HepG2 (cell line): Measurements from ENCODE around the gene PYGL. TPM values are rescaled to one million over a fixed set of nuclear protein-coding genes. Genes with fewer than 3 reads are reported as not detected.
A peak's percentile ranks its signal among the peaks of the same experiment; 100 is the strongest.

Experiments used
- CCDC6 ChIP-seq: sonication (generic); formaldehyde crosslinking; IDR thresholded peaks from 2 replicates; pipeline ENCODE4 v1.8.1; 2022; ENCODE audit warnings: mild to moderate bottlenecking, missing genetic modification reagents, moderate library complexity
- HIVEP1 ChIP-seq: sonication (generic); formaldehyde crosslinking; IDR thresholded peaks from 2 replicates; pipeline ENCODE4 v1.4.0; 2020; ENCODE audit warnings: mild to moderate bottlenecking, missing genetic modification reagents
- KDM4B ChIP-seq: sonication (generic); formaldehyde crosslinking; IDR thresholded peaks from 2 replicates; pipeline ENCODE4 v1.4.0; 2020; ENCODE audit warnings: missing genetic modification reagents
- MTA1 ChIP-seq: sonication (generic); formaldehyde crosslinking; IDR thresholded peaks from 2 replicates; pipeline ENCODE4 v1.4.0; 2020; ENCODE audit warnings: missing genetic modification reagents, mild to moderate bottlenecking, borderline replicate concordance
- RCOR2 ChIP-seq: IDR thresholded peaks from 2 replicates; pipeline ENCODE4 v1.6.1; 2016; ENCODE audit warnings: missing biosample characterization, missing genetic modification reagents
- RFXAP ChIP-seq: sonication (generic); formaldehyde crosslinking; IDR thresholded peaks from 2 replicates; pipeline ENCODE4 v1.4.0; 2020; ENCODE audit warnings: missing genetic modification reagents, borderline replicate concordance
- TEAD3 ChIP-seq: optimal IDR thresholded peaks from 2 replicates; pipeline ENCODE3; 2016; ENCODE audit warnings: borderline replicate concordance
- ZFP1 ChIP-seq: IDR thresholded peaks from 2 replicates; pipeline ENCODE4 v1.6.1; 2016
- ZFX ChIP-seq: sonication (generic); formaldehyde crosslinking; IDR thresholded peaks from 2 replicates; pipeline ENCODE4 v1.4.0; 2020; ENCODE audit warnings: mild to moderate bottlenecking, low read depth, missing genetic modification reagents, moderate library complexity
- ZNF558 ChIP-seq: sonication (generic); formaldehyde crosslinking; IDR thresholded peaks from 2 replicates; pipeline ENCODE4 v1.9.0; 2022; ENCODE audit warnings: mild to moderate bottlenecking, missing genetic modification reagents, borderline replicate concordance
- ZNF562 ChIP-seq: sonication (generic); formaldehyde crosslinking; IDR thresholded peaks from 2 replicates; pipeline ENCODE4 v1.8.0; 2022; ENCODE audit warnings: missing genetic modification reagents, borderline replicate concordance
- ZNF619 ChIP-seq: sonication (generic); formaldehyde crosslinking; IDR thresholded peaks from 2 replicates; pipeline ENCODE4 v1.4.0; 2020; ENCODE audit warnings: mild to moderate bottlenecking, missing genetic modification reagents
- ZNF703 ChIP-seq: sonication (generic); formaldehyde crosslinking; IDR thresholded peaks from 2 replicates; pipeline ENCODE4 v1.5.1; 2020; ENCODE audit warnings: missing genetic modification reagents, mild to moderate bottlenecking, moderate library complexity, borderline replicate concordance
- polyA plus RNA-seq, 8 experiments: library from polyadenylated mRNA; depleted of rRNA in 3 of 8; stranded (reverse) in 7 of 8; unstranded in 1 of 8; fragments of >200 nt; fragmentation: Illumina TruSeq in 4 of 8; extraction: Trizol in 4 of 8; gene quantifications; 2 replicates each; pipeline versions ENCODE4 v1.2.1 to v1.2.3, GENCODE V29; 2011 to 2016; ENCODE audit warnings: low read depth in 4 of 8, missing spikeins in 1 of 8, mixed read lengths in 1 of 8; ENCODE audit not compliant: insufficient read depth in 1 of 8
- total RNA-seq, 5 experiments: library from RNA; depleted of rRNA; stranded (reverse); fragments of >200 nt; fragmentation: Illumina TruSeq; extraction: Trizol; gene quantifications; 2 replicates each; pipeline ENCODE4 v1.2.3, GENCODE V29; 2016; ENCODE audit warnings: low read depth in 1 of 5
- TF ChIP-seq, protein P1 (sequence below): sonication (generic); formaldehyde crosslinking; IDR thresholded peaks from 2 replicates; pipeline ENCODE4 v1.4.0; 2020; ENCODE audit warnings: mild to moderate bottlenecking, missing genetic modification reagents
- TF ChIP-seq, protein P2 (sequence below): IDR thresholded peaks from 2 replicates; pipeline ENCODE4 v1.6.1; 2018; ENCODE audit warnings: missing genetic modification reagents, mild to moderate bottlenecking, missing compliant biosample characterization
- TF ChIP-seq, protein P3 (sequence below): sonication (generic); formaldehyde crosslinking; IDR thresholded peaks from 2 replicates; pipeline ENCODE4 v1.4.0; 2020; ENCODE audit warnings: mild to moderate bottlenecking, missing genetic modification reagents
- TF ChIP-seq, protein P4 (sequence below): sonication (generic); formaldehyde crosslinking; IDR thresholded peaks from 2 replicates; pipeline ENCODE4 v1.8.0; 2023; ENCODE audit warnings: mild to moderate bottlenecking, missing genetic modification reagents
- TF ChIP-seq, protein P5 (sequence below): sonication (generic); formaldehyde crosslinking; IDR thresholded peaks from 2 replicates; pipeline ENCODE4 v1.5.0; 2020; ENCODE audit warnings: mild to moderate bottlenecking, missing genetic modification reagents, moderate library complexity

Gene PYGL
- total and polyA plus RNA-seq, 2 of the 13 experiments (the other 11 are each of a cell fraction or from before 2014, with no cell fraction given), result 98.4 to 110 TPM

DNA sequence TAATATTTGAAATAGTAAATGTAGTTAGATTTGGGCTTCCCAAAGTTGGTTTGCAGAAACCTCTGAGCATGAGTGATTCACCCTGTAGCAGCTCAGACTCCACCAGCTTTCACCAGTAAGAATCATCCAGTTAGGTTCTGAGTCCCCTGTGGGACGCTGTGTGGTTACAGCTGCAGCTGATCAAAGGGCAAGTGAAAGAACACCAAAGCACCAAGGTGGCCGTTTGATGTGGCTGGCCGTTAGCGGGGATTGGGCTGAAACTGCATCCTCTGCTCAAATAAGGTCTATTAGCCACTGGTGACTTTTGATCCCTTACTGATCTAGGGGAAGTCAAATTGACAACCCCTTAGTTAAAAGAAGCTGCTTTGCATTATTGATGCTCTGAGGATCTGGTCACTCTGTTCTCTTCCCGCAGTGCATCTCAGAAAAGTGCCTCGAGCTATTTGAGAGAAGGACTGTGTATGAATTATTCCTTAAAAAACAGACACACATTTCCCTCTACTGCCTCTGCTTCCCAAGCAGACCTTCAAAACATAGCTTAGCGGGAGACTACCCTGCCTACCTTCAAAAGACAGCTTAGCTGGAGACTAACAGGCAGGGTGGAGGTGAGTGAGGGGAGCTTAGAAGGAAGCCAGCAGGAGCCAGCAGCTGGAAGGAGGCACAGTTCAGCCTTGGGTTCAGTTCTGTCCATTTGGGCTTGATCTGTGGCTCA, 68.8 kb downstream of the PYGL start (continued):
- TF ChIP-seq, protein P1, sequence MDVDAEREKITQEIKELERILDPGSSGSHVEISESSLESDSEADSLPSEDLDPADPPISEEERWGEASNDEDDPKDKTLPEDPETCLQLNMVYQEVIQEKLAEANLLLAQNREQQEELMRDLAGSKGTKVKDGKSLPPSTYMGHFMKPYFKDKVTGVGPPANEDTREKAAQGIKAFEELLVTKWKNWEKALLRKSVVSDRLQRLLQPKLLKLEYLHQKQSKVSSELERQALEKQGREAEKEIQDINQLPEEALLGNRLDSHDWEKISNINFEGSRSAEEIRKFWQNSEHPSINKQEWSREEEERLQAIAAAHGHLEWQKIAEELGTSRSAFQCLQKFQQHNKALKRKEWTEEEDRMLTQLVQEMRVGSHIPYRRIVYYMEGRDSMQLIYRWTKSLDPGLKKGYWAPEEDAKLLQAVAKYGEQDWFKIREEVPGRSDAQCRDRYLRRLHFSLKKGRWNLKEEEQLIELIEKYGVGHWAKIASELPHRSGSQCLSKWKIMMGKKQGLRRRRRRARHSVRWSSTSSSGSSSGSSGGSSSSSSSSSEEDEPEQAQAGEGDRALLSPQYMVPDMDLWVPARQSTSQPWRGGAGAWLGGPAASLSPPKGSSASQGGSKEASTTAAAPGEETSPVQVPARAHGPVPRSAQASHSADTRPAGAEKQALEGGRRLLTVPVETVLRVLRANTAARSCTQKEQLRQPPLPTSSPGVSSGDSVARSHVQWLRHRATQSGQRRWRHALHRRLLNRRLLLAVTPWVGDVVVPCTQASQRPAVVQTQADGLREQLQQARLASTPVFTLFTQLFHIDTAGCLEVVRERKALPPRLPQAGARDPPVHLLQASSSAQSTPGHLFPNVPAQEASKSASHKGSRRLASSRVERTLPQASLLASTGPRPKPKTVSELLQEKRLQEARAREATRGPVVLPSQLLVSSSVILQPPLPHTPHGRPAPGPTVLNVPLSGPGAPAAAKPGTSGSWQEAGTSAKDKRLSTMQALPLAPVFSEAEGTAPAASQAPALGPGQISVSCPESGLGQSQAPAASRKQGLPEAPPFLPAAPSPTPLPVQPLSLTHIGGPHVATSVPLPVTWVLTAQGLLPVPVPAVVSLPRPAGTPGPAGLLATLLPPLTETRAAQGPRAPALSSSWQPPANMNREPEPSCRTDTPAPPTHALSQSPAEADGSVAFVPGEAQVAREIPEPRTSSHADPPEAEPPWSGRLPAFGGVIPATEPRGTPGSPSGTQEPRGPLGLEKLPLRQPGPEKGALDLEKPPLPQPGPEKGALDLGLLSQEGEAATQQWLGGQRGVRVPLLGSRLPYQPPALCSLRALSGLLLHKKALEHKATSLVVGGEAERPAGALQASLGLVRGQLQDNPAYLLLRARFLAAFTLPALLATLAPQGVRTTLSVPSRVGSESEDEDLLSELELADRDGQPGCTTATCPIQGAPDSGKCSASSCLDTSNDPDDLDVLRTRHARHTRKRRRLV (CRISPR knock-in tag), result no peak
- TF ChIP-seq, protein P2, sequence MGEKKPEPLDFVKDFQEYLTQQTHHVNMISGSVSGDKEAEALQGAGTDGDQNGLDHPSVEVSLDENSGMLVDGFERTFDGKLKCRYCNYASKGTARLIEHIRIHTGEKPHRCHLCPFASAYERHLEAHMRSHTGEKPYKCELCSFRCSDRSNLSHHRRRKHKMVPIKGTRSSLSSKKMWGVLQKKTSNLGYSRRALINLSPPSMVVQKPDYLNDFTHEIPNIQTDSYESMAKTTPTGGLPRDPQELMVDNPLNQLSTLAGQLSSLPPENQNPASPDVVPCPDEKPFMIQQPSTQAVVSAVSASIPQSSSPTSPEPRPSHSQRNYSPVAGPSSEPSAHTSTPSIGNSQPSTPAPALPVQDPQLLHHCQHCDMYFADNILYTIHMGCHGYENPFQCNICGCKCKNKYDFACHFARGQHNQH (CRISPR knock-in tag), result peak; percentile 51; the same call in 1 of the 2 replicates
- TF ChIP-seq KDM4B (CRISPR knock-in tag) (peak; percentile 76; the same call in 1 of the 2 replicates), ZNF558 (CRISPR knock-in tag) (no peak), ZNF562 (CRISPR knock-in tag) (no peak), ZNF703 (CRISPR knock-in tag) (no peak), RCOR2 (CRISPR knock-in tag) (peak; percentile 83), ZFX (CRISPR knock-in tag) (no peak), CCDC6 (CRISPR knock-in tag) (0 out of 2 replicates have a peak, but pooled peaks have one; percentile 19), HIVEP1 (CRISPR knock-in tag) (no peak), MTA1 (0 out of 2 replicates have a peak, but pooled peaks have one; percentile 35), TEAD3 (CRISPR knock-in tag) (peak; percentile 13), ZNF619 (0 out of 2 replicates have a peak, but pooled peaks have one; percentile 12), ZFP1 (no peak), RFXAP (CRISPR knock-in tag) (no peak)
- TF ChIP-seq, protein P3, sequence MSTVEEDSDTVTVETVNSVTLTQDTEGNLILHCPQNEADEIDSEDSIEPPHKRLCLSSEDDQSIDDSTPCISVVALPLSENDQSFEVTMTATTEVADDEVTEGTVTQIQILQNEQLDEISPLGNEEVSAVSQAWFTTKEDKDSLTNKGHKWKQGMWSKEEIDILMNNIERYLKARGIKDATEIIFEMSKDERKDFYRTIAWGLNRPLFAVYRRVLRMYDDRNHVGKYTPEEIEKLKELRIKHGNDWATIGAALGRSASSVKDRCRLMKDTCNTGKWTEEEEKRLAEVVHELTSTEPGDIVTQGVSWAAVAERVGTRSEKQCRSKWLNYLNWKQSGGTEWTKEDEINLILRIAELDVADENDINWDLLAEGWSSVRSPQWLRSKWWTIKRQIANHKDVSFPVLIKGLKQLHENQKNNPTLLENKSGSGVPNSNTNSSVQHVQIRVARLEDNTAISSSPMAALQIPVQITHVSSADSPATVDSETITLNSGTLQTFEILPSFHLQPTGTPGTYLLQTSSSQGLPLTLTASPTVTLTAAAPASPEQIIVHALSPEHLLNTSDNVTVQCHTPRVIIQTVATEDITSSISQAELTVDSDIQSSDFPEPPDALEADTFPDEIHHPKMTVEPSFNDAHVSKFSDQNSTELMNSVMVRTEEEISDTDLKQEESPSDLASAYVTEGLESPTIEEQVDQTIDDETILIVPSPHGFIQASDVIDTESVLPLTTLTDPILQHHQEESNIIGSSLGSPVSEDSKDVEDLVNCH, result no peak
- TF ChIP-seq, protein P4, sequence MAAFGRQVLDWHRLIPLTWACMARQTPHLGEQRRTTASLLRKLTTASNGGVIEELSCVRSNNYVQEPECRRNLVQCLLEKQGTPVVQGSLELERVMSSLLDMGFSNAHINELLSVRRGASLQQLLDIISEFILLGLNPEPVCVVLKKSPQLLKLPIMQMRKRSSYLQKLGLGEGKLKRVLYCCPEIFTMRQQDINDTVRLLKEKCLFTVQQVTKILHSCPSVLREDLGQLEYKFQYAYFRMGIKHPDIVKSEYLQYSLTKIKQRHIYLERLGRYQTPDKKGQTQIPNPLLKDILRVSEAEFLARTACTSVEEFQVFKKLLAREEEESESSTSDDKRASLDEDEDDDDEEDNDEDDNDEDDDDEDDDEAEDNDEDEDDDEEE, result no peak
- TF ChIP-seq, protein P5, sequence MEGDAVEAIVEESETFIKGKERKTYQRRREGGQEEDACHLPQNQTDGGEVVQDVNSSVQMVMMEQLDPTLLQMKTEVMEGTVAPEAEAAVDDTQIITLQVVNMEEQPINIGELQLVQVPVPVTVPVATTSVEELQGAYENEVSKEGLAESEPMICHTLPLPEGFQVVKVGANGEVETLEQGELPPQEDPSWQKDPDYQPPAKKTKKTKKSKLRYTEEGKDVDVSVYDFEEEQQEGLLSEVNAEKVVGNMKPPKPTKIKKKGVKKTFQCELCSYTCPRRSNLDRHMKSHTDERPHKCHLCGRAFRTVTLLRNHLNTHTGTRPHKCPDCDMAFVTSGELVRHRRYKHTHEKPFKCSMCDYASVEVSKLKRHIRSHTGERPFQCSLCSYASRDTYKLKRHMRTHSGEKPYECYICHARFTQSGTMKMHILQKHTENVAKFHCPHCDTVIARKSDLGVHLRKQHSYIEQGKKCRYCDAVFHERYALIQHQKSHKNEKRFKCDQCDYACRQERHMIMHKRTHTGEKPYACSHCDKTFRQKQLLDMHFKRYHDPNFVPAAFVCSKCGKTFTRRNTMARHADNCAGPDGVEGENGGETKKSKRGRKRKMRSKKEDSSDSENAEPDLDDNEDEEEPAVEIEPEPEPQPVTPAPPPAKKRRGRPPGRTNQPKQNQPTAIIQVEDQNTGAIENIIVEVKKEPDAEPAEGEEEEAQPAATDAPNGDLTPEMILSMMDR, result no peak
